Measurements from ENCODE around the gene CA10. TPM values are rescaled to one million over a fixed set of nuclear protein-coding genes. Genes with fewer than 3 reads are reported as not detected.

Gene CA10
- total and polyA plus RNA-seq, 2 donors (not counting 3 experiments of a cell fraction or from before 2014, with no cell fraction given): not detected

DNA sequence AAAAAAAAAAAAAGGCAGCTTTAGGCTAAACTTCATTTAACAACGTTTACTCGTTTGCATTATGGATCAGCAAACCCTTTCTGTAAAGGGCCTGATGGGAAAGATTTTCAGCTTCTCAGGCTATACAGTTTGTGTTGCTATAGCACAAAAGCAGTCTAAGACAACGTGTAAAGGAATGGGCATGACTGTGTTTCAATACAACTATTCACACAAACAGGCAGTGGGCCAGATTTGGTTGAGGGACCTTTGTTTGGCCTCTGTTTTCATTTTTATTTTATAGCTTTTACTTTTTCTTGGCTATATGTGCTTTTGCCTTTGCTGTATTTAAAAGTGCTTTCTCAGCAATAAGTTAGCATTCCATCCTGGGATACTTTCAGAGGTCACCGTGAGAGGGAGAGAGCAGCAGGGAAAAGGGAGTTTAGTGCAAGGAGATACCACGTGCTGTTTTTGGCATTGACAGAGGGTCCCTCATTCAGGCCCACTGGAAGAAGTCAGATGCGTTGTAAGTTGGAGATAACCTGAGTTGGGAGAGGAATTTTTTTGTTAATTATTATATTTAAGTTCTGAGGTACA is 562.6 kb downstream of the CA10 start:
- H3K36me3 ChIP-seq (ENCODE audit: control insufficient read depth in 2 of 2, extremely low read depth in 1 of 2, insufficient read depth in 2 of 2, low read length in 2 of 2): no peaks in the 10 kb centered on the region
- ChIA-PET POLR2A (no interaction called here), CTCF (no interaction called here)
- H3K4me2 ChIP-seq (ENCODE audit: insufficient read depth, low read length): no peak overlapping the region
- H4K20me1 ChIP-seq (replicated peaks; ENCODE audit: control insufficient read depth, extremely low read depth, insufficient read depth, low read length): no peaks in the 10 kb centered on the region
- H3K9me1 ChIP-seq (replicated peaks; ENCODE audit: control insufficient read depth, extremely low read depth, insufficient read depth, low read length): no peaks in the 10 kb centered on the region
- no peaks in the 10 kb centered on the region for H3K27me3 ChIP-seq (ENCODE audit: control insufficient read depth in 2 of 2, insufficient read depth in 2 of 2, low read length in 2 of 2)
- intact Hi-C loops (cut with micrococcal nuclease) (no loop called here), dilution Hi-C loops (cut with MboI; ENCODE audit: extremely low pct_ligation_motif_present, low sequenced_read_pairs) (no loop called here)
- no peak overlapping the region for H3K9ac ChIP-seq (replicated peaks; ENCODE audit: extremely low read depth, insufficient read depth, low read length)
- H3K9me3 ChIP-seq (replicated peaks; ENCODE audit: control insufficient read depth, insufficient read depth, low read length): no peaks in the 10 kb centered on the region
- TF ChIP-seq GATA2 (IDR thresholded peaks at IDR 0.05; ENCODE audit: insufficient read depth, insufficient read length, low read depth, low read length) (no peak), EZH2 (IDR thresholded peaks at IDR 0.05; ENCODE audit: borderline replicate concordance, low read depth, low read length, severe bottlenecking) (no peak), JUN (IDR thresholded peaks at IDR 0.05; ENCODE audit: borderline replicate concordance, insufficient read depth, insufficient read length, low read depth) (no peak), MYC (IDR thresholded peaks at IDR 0.05; ENCODE audit: low read depth, low read length) (no peak), POLR2A (IDR thresholded peaks at IDR 0.05; ENCODE audit: low read depth, low read length) (no peak), FOS (IDR thresholded peaks at IDR 0.05; ENCODE audit: borderline replicate concordance, insufficient read depth, low read length) (no peak)
- TF ChIP-seq, protein P1, sequence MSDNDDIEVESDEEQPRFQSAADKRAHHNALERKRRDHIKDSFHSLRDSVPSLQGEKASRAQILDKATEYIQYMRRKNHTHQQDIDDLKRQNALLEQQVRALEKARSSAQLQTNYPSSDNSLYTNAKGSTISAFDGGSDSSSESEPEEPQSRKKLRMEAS (IDR thresholded peaks at IDR 0.05; ENCODE audit: insufficient read depth, insufficient read length): no peak
- TF ChIP-seq, protein P2, sequence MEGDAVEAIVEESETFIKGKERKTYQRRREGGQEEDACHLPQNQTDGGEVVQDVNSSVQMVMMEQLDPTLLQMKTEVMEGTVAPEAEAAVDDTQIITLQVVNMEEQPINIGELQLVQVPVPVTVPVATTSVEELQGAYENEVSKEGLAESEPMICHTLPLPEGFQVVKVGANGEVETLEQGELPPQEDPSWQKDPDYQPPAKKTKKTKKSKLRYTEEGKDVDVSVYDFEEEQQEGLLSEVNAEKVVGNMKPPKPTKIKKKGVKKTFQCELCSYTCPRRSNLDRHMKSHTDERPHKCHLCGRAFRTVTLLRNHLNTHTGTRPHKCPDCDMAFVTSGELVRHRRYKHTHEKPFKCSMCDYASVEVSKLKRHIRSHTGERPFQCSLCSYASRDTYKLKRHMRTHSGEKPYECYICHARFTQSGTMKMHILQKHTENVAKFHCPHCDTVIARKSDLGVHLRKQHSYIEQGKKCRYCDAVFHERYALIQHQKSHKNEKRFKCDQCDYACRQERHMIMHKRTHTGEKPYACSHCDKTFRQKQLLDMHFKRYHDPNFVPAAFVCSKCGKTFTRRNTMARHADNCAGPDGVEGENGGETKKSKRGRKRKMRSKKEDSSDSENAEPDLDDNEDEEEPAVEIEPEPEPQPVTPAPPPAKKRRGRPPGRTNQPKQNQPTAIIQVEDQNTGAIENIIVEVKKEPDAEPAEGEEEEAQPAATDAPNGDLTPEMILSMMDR (IDR thresholded peaks at IDR 0.05; ENCODE audit: extremely low read depth in 1 of 2, insufficient read depth in 1 of 2, low read depth in 1 of 2, low read length in 2 of 2): no peak
- H3K4me1 ChIP-seq (ENCODE audit: control insufficient read depth, extremely low read depth, insufficient read depth, low read length): no peaks in the 10 kb centered on the region
- H3K4me3 ChIP-seq (replicated peaks in 1 of 3; ENCODE audit: insufficient read depth in 1 of 3, low read depth in 1 of 3, low read length in 3 of 3): no peak overlapping the region
- no peak overlapping the region for H3K27ac ChIP-seq (ENCODE audit: insufficient read depth, low read depth, low read length)
- no peak for DNase-seq (ENCODE audit: low read depth, low spot score)
- no peak overlapping the region for H2AFZ ChIP-seq (ENCODE audit: low read depth, low read length)
- no peak for FAIRE-seq
- H3K79me2 ChIP-seq (ENCODE audit: control insufficient read depth, insufficient read depth, low read length): no peaks in the 10 kb centered on the region
- no TSS peak for BruUV-seq (replicated peaks)
